Vagina (tissue), 2 donors: Measurements from ENCODE around the gene LRCH1. TPM values are rescaled to one million over a fixed set of nuclear protein-coding genes. Genes with fewer than 3 reads are reported as not detected.

Experiments used
- DNase-seq, 2 donors: peaks; one replicate each; pipeline ENCODE4 v3.0.0-alpha.2; 2017; ENCODE audit errors: extremely low spot score in 2 of 2
- H3K27ac ChIP-seq: fragments of 200-600 bp; sonication (generic); one replicate; pipeline ENCODE4 v1.5.1; 2019
- H3K27me3 ChIP-seq: fragments of 200-600 bp; sonication (generic); one replicate; pipeline ENCODE4 v1.5.1; 2019
- H3K36me3 ChIP-seq, 2 donors: fragments of 200-600 bp; sonication (generic); one replicate each; pipeline ENCODE4 v1.5.1; 2017 to 2019
- H3K4me1 ChIP-seq: fragments of 200-600 bp; sonication (generic); one replicate; pipeline ENCODE4 v1.5.1; 2019
- H3K4me3 ChIP-seq, 2 donors: fragments of 200-600 bp; sonication (generic); 1 replicate in 1 of 2; 2 replicates in 1 of 2; pipeline ENCODE4 v1.5.1; 2016 to 2019
- H3K9me3 ChIP-seq: fragments of 200-600 bp; sonication (generic); one replicate; pipeline ENCODE4 v1.5.1; 2019
- POLR2A ChIP-seq, 2 donors: fragments of 450-650 bp; IDR thresholded peaks; one replicate each; pipeline ENCODE4 v1.6.1; 2017; ENCODE audit warnings: antibody characterized with exemption in 2 of 2, mild to moderate bottlenecking in 2 of 2, moderate library complexity in 2 of 2
- POLR2AphosphoS5 ChIP-seq, 2 donors: sonication (generic); formaldehyde crosslinking; IDR thresholded peaks; one replicate each; pipeline ENCODE4 v1.9.0; 2017; ENCODE audit warnings: antibody characterized with exemption in 2 of 2, mild to moderate bottlenecking in 2 of 2, low read depth in 1 of 2; ENCODE audit not compliant: insufficient read depth in 1 of 2
- intact Hi-C: fragments of 100-400 bp; cut with DNase I; formaldehyde crosslinking; loops from one replicate; pipeline ENCODE4 v1.15.1; 2023
- total RNA-seq: library from RNA; depleted of rRNA; stranded (reverse); fragments of >200 nt; gene quantifications from one replicate; pipeline ENCODE4 v1.2.3, GENCODE V29; 2016
- TF ChIP-seq, protein P1 (sequence below), 3 experiments: fragments of 450-650 bp in 2 of 3; fragments of 200-600 bp in 1 of 3; sonication (generic) in 1 of 3; IDR thresholded peaks; one replicate each; pipeline ENCODE4 v1.5.1; 2017 to 2019; ENCODE audit warnings: antibody characterized with exemption in 3 of 3, mild to moderate bottlenecking in 2 of 3, moderate library complexity in 2 of 3

Gene LRCH1
- total RNA-seq, 1 donor from 2014 or later = 21.4 TPM

DNA sequence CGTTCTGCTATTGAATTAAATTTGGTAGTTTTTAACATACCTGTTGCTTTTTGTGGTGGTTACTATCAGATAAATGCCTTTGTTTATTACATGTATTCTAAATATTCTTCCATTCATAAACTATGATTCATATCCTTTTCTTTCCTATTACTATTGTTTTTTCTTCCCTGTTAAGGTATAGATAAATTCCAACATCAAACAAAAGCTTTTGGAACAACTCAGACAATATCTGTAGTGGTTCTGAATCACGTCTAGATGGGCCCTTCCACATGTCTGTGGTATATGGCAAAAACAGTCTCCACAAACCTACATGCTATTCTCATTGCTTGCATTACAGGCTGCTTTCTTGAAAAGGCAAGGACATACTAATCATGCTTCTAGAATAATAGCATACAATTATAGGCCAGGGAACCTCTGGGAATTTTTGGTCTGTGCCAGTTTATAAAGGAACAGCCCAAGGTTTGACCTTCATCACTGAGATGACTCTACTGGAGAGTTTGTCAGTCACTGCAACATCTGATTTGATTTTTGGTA, 6.4 kb downstream of the LRCH1 start:
- H3K4me1 ChIP-seq = peaks cover 38% of the 10 kb centered on the region
- intact Hi-C loops = loop anchor here (10.0 kb wide), 1 partner anchor 65 kb away; no protein-coding TSS in a partner anchor

DNA sequence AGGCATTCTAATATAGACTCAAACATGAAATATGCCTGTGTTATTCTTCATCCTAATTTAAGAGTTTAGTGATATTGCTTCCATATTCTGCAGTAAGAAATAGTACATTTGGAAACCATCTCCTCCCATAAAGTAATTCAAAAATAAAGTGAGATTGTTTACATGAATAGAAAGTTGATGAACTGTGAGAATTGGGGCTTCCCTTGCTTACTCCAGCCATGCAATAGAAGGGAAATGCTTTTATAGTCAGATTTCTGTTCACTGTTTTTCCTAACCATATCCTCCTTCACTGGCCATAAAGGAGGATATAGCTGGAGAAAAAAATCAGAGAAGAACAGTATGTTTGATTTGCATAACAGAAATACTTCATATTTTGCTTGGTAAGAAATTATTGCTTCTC, 7.8 kb downstream of the LRCH1 start:
- Histone ChIP-seq H3K27ac (no peak overlapping the region), H3K9me3 (no peaks in the 10 kb centered on the region), H3K4me3 (no peak overlapping the region), H3K27me3 (no peaks in the 10 kb centered on the region), H3K36me3 (no peaks in the 10 kb centered on the region), H3K4me1 (peaks cover 34% of the 10 kb centered on the region)
- no peak for DNase-seq
- no peak for TF ChIP-seq POLR2AphosphoS5 (IDR thresholded peaks at IDR 0.05; ENCODE audit: insufficient read depth in 1 of 2, low read depth in 1 of 2)
- TF ChIP-seq, protein P1, sequence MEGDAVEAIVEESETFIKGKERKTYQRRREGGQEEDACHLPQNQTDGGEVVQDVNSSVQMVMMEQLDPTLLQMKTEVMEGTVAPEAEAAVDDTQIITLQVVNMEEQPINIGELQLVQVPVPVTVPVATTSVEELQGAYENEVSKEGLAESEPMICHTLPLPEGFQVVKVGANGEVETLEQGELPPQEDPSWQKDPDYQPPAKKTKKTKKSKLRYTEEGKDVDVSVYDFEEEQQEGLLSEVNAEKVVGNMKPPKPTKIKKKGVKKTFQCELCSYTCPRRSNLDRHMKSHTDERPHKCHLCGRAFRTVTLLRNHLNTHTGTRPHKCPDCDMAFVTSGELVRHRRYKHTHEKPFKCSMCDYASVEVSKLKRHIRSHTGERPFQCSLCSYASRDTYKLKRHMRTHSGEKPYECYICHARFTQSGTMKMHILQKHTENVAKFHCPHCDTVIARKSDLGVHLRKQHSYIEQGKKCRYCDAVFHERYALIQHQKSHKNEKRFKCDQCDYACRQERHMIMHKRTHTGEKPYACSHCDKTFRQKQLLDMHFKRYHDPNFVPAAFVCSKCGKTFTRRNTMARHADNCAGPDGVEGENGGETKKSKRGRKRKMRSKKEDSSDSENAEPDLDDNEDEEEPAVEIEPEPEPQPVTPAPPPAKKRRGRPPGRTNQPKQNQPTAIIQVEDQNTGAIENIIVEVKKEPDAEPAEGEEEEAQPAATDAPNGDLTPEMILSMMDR (IDR thresholded peaks at IDR 0.05) = no peak
- no peak for TF ChIP-seq POLR2A (IDR thresholded peaks at IDR 0.05)
- intact Hi-C loops = loop anchor here (5.0 kb wide), 1 partner anchor 1858 kb away; no protein-coding TSS in a partner anchor

More for the DNA sequence above, 6.4 kb downstream of the LRCH1 start:
- no peak overlapping the region for H3K4me3 ChIP-seq
- TF ChIP-seq POLR2A (IDR thresholded peaks at IDR 0.05) = no peak
- TF ChIP-seq, protein P1 (IDR thresholded peaks at IDR 0.05) = no peak
- TF ChIP-seq POLR2AphosphoS5 (IDR thresholded peaks at IDR 0.05; ENCODE audit: insufficient read depth in 1 of 2, low read depth in 1 of 2) = no peak
- no peak overlapping the region for H3K27ac ChIP-seq
- no peaks in the 10 kb centered on the region for H3K9me3 ChIP-seq
- DNase-seq = no peak
- H3K36me3 ChIP-seq = no peaks in the 10 kb centered on the region
- H3K27me3 ChIP-seq = no peaks in the 10 kb centered on the region

DNA sequence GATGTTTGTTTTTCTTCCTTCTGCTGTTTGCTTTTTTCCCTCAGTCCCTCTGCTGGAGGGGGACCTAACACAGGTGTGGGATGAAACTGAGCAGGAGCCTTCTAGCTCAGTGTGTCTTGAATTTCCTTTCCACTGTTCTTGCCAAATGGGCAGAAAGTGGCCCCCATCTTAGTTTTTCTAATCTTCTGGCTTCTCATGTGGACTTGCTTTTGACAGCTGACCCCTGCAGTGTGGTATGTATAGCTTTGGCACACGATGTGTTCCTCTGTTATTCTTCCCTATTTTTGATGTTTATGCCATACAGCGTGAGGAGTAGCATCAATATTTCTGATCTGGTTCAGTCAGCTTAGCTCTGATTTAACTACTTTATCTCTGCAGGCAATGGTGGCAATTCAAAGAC, 8.3 kb downstream of the LRCH1 start:
- Histone ChIP-seq H3K4me3 (no peak overlapping the region), H3K27me3 (no peaks in the 10 kb centered on the region), H3K27ac (no peak overlapping the region), H3K36me3 (no peaks in the 10 kb centered on the region), H3K9me3 (no peaks in the 10 kb centered on the region), H3K4me1 (peaks cover 34% of the 10 kb centered on the region)
- DNase-seq = no peak
- intact Hi-C loops = loop anchor here (5.0 kb wide), 1 partner anchor 1859 kb away; no protein-coding TSS in a partner anchor
- TF ChIP-seq POLR2A (IDR thresholded peaks at IDR 0.05) (no peak), POLR2AphosphoS5 (IDR thresholded peaks at IDR 0.05; ENCODE audit: insufficient read depth in 1 of 2, low read depth in 1 of 2) (no peak)
- TF ChIP-seq, protein P1 (IDR thresholded peaks at IDR 0.05) = no peak

DNA sequence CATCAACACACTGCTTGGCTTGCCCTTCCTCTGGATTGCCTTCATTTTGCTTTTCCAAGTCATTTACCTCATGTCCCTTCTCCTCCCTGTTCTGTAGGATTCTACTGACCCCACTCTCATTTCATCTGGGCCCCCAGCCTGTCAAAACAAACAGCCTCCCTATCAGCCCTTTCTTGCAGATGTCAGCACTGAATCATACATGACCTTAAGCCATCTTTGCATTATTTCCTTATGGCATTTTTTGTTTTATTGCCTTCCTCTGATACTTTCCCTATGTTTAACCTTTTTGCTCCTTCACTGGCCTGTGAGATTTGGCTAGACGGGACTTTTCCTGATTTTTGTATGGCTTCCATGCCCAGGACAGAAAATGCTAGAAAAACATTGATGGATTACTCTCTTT, 8.7 kb downstream of the LRCH1 start:
- no peak overlapping the region for H3K27ac ChIP-seq
- no peak for DNase-seq
- no peak overlapping the region for H3K4me3 ChIP-seq
- intact Hi-C loops = loop anchor here (5.0 kb wide), 1 partner anchor 1859 kb away; no protein-coding TSS in a partner anchor
- no peaks in the 10 kb centered on the region for H3K36me3 ChIP-seq
- H3K27me3 ChIP-seq = no peaks in the 10 kb centered on the region
- no peaks in the 10 kb centered on the region for H3K9me3 ChIP-seq
- H3K4me1 ChIP-seq = peaks cover 38% of the 10 kb centered on the region
- TF ChIP-seq POLR2AphosphoS5 (IDR thresholded peaks at IDR 0.05; ENCODE audit: insufficient read depth in 1 of 2, low read depth in 1 of 2) (no peak), POLR2A (IDR thresholded peaks at IDR 0.05) (no peak)
- TF ChIP-seq, protein P1 (IDR thresholded peaks at IDR 0.05) = no peak

DNA sequence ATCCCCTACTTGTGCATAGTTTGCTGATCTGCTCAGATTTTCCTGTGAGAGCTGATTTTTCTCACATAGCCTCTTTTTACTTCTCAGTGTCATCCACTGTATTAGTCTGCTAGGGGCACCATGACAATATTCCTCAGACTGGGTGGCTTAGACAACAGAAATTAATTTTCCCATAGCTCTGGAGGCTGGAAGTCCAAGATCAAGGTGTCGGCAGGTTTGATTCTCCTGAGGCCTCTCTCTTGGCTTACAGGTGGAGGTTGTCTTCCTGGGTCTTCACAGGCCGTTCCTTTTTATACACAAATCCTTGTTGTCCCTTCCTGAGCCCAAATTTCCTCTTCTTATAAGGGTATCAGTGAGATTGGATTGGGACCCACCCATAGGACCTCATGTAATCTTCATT, 9.2 kb downstream of the LRCH1 start:
- Histone ChIP-seq H3K4me1 (peaks cover 39% of the 10 kb centered on the region), H3K9me3 (no peaks in the 10 kb centered on the region), H3K27ac (no peak overlapping the region), H3K36me3 (no peaks in the 10 kb centered on the region), H3K27me3 (no peaks in the 10 kb centered on the region), H3K4me3 (no peak overlapping the region)
- DNase-seq = no peak
- TF ChIP-seq, protein P1 (IDR thresholded peaks at IDR 0.05) = no peak
- TF ChIP-seq POLR2A (IDR thresholded peaks at IDR 0.05) (no peak), POLR2AphosphoS5 (IDR thresholded peaks at IDR 0.05; ENCODE audit: insufficient read depth in 1 of 2, low read depth in 1 of 2) (no peak)
- intact Hi-C loops = loop anchor here (5.0 kb wide), 1 partner anchor 1860 kb away; no protein-coding TSS in a partner anchor
